Prostate gland (tissue), 2 donors: ENCODE results near the gene VPS13D. TPM values are rescaled to one million over a fixed set of nuclear protein-coding genes. Genes with fewer than 3 reads are reported as not detected.

Experiments
- DNase-seq: peaks from one replicate; pipeline ENCODE4 v3.0.0-alpha.2; 2019; ENCODE audit warnings: low spot score
- H3K27ac ChIP-seq, 2 donors: fragments of 200-600 bp; sonication (generic); 2 replicates each; pipeline ENCODE4 v1.5.1; 2017 to 2019
- H3K27me3 ChIP-seq: fragments of 200-600 bp; sonication (generic); replicated peaks from 2 replicates; pipeline ENCODE4 v1.5.1; 2019; ENCODE audit not compliant: insufficient read depth
- H3K36me3 ChIP-seq, 2 donors: fragments of 200-600 bp; sonication (generic); 1 replicate in 1 of 2; 2 replicates in 1 of 2; pipeline versions ENCODE4 v1.5.1 to v1.8.1; 2017 to 2019
- H3K4me1 ChIP-seq: fragments of 200-600 bp; sonication (generic); replicated peaks from 2 replicates; pipeline ENCODE4 v1.5.1; 2019
- H3K4me3 ChIP-seq, 2 donors: fragments of 200-600 bp; sonication (generic); 2 replicates each; pipeline ENCODE4 v1.5.1; 2017 to 2019
- H3K9me3 ChIP-seq: fragments of 200-600 bp; sonication (generic); 2 replicates; pipeline ENCODE4 v1.5.1; 2017
- POLR2A ChIP-seq: fragments of 450-650 bp; IDR thresholded peaks from one replicate; pipeline ENCODE4 v1.6.1; 2016; ENCODE audit warnings: antibody characterized with exemption, mild to moderate bottlenecking
- POLR2AphosphoS5 ChIP-seq: sonication (generic); formaldehyde crosslinking; IDR thresholded peaks from one replicate; pipeline ENCODE4 v1.6.1; 2017; ENCODE audit warnings: antibody characterized with exemption
- WGBS: methylation state at CpG from one replicate; pipeline ENCODE4 v1.1.5; 2018; 5-methylcytosine and 5-hydroxymethylcytosine counted together
- intact Hi-C: fragments of 100-400 bp; cut with DNase I; formaldehyde crosslinking; loops from one replicate; pipeline ENCODE4 v1.14.2; 2022
- total RNA-seq, 2 donors: library from RNA; depleted of rRNA; stranded (reverse); fragments of >200 nt; gene quantifications; one replicate each; pipeline ENCODE4 v1.1.0, GENCODE V29; 2016
- TF ChIP-seq, protein P1 (sequence below), 4 experiments: fragments of 200-600 bp in 2 of 4; fragments of 450-650 bp in 2 of 4; sonication (generic) in 2 of 4; IDR thresholded peaks; 1 replicate in 3 of 4; 2 replicates in 1 of 4; pipeline ENCODE4 v1.5.1; 2016 to 2019; ENCODE audit warnings: antibody characterized with exemption in 4 of 4, mild to moderate bottlenecking in 2 of 4, moderate library complexity in 2 of 4

The VPS13D gene
- total RNA-seq, 2 donors from 2014 or later: 60.7 to 80.8 TPM

DNA sequence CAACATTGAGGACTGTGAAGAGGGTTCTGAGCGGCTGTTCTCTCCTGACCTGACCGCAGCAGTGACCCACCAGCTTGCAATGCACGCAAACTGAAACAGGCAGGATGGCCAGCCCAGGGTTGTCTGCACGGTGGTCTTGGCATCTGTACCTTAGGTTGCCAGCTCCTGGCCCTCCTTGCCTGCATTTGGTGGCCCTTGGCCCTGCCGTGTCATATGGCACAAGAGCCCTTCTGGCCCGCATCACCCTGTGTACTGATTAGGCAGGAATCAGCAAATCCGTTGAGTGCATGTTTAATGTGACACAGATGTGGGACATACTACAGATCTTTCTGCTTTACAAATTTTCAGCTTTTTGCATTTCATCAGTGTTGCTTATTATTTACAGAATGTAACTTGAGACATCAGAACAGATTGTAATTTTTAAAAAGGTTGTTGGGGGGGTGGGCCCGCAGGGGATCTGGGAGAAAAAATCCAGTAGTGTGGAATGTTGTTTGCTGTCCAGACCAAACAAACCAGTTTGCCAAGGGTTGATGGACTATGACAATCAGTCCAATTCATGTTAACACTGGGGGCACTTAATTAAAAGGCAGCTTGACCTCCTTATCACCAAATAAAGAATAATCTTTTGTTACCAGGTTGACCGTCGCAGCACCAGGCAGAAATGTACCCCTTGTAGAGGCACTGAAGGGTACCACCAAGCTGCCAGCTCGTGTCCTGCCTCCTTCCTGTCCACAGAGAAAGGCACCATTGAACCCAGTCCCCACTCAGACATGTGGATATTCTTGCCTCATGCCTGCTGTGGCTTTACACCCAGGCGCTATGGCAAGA, 255.6 kb downstream of the VPS13D start:
- 50% methylated on average over 12 of the region's 12 CpGs for WGBS
- intact Hi-C loops: no loop called here
- H3K36me3 ChIP-seq: no peaks in the 10 kb centered on the region
- TF ChIP-seq POLR2AphosphoS5 (peak; percentile 41), POLR2A (no peak)
- TF ChIP-seq, protein P1, sequence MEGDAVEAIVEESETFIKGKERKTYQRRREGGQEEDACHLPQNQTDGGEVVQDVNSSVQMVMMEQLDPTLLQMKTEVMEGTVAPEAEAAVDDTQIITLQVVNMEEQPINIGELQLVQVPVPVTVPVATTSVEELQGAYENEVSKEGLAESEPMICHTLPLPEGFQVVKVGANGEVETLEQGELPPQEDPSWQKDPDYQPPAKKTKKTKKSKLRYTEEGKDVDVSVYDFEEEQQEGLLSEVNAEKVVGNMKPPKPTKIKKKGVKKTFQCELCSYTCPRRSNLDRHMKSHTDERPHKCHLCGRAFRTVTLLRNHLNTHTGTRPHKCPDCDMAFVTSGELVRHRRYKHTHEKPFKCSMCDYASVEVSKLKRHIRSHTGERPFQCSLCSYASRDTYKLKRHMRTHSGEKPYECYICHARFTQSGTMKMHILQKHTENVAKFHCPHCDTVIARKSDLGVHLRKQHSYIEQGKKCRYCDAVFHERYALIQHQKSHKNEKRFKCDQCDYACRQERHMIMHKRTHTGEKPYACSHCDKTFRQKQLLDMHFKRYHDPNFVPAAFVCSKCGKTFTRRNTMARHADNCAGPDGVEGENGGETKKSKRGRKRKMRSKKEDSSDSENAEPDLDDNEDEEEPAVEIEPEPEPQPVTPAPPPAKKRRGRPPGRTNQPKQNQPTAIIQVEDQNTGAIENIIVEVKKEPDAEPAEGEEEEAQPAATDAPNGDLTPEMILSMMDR (IDR thresholded peaks at IDR 0.05): no peak
- no peak overlapping the region for H3K4me3 ChIP-seq
- H3K27ac ChIP-seq: peak overlapping the region; percentile 56 to 77
- no peak for DNase-seq
- no peaks in the 10 kb centered on the region for H3K9me3 ChIP-seq
- no peaks in the 10 kb centered on the region for H3K27me3 ChIP-seq
- H3K4me1 ChIP-seq: peaks cover 20% of the 10 kb centered on the region

DNA sequence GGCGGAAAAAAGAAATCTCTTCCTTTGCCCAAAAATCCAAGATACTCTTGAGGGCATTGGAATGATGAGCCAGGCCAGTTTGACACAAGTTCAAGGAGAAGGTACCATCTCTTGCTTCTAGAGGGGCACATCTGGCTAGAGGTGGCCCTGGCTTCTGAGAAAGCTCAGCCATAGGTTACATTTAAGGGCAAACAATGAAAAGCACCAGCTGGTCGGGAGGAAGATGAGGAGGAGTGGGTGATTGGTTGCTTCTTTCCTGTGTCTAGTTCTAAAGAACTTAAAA, 256.2 kb downstream of the VPS13D start:
- Histone ChIP-seq H3K36me3 (no peaks in the 10 kb centered on the region), H3K4me3 (no peak overlapping the region), H3K9me3 (no peaks in the 10 kb centered on the region), H3K27ac (peak overlapping the region; percentile 56 to 77), H3K27me3 (no peaks in the 10 kb centered on the region), H3K4me1 (peaks cover 20% of the 10 kb centered on the region)
- DNase-seq: no peak
- TF ChIP-seq, protein P1 (IDR thresholded peaks at IDR 0.05): no peak
- TF ChIP-seq POLR2AphosphoS5 (no peak), POLR2A (no peak)
- intact Hi-C loops: no loop called here
- 82% methylated on average over 2 of the region's 2 CpGs for WGBS

DNA sequence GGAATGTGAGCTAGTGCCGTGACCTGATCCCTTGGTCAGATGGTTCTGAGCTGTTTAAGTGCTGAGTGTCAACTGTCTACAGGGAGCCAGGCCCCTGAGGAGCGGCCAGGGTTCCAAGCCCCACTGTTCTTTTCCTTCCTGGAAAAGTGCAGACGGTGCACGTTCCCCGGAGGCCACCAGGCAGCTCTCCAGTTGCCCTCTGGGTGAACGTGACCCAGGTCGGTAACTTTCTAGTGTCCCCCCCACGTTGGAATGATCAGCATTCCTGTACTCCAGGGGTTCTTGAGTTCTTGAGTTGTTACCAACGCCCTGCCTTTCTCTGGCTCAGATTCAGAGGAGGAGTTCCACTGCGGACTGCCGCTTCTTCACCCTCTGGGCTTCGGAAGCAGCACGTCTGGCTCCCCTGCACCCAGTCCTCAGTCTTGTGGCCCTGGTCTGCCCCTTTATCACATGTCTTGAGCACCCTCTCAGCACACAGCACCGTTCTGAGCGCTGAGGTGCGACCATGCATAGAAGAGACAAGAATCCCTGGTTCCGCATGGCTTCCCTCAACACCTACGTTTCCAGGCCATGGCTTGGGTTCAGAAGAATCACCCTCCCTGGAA, 256.7 kb downstream of the VPS13D start:
- H3K36me3 ChIP-seq: no peaks in the 10 kb centered on the region
- H3K4me1 ChIP-seq: peaks cover 20% of the 10 kb centered on the region
- TF ChIP-seq POLR2A (no peak), POLR2AphosphoS5 (no peak)
- TF ChIP-seq, protein P1 (IDR thresholded peaks at IDR 0.05): no peak
- 48% methylated on average over 17 of the region's 18 CpGs for whole genome bisulfite sequencing
- intact Hi-C loops: no loop called here
- no peaks in the 10 kb centered on the region for H3K27me3 ChIP-seq
- H3K4me3 ChIP-seq: no peak overlapping the region
- no peak for DNase-seq
- no peaks in the 10 kb centered on the region for H3K9me3 ChIP-seq
- peak overlapping the region; percentile 56 to 77 for H3K27ac ChIP-seq

DNA sequence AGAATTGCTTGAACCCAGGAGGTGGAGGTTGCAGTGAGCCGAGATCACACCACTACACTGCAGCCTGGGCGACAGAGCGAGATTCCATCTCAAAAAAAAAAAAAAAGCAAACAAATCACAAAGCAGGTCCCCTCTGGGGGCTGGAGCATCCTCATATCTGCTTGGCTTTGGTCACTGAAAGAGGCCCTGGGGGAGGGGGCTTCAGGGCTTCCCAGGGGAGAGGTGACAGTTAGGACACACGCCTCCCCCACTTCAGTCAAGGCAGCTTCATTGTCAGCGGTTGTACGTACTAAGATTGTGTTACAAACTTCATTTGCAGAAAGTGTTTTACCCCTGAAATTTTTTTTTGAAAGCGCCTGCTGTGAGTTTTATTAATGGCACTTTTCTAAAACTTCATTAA, 257.7 kb downstream of the VPS13D start:
- Histone ChIP-seq H3K27ac (no peak overlapping the region), H3K4me3 (no peak overlapping the region), H3K36me3 (no peaks in the 10 kb centered on the region), H3K9me3 (no peaks in the 10 kb centered on the region), H3K4me1 (peaks cover 17% of the 10 kb centered on the region), H3K27me3 (no peaks in the 10 kb centered on the region)
- DNase-seq: no peak
- intact Hi-C loops: no loop called here
- 92% methylated on average over 7 of the region's 7 CpGs for WGBS
- TF ChIP-seq, protein P1 (IDR thresholded peaks at IDR 0.05): no peak
- no peak for TF ChIP-seq POLR2A
- no peak for TF ChIP-seq POLR2AphosphoS5
